ENCODE measurements around the gene IFIH1. TPM values are rescaled to one million over a fixed set of nuclear protein-coding genes. Genes with fewer than 3 reads are reported as not detected.

IFIH1 gene
- total and polyA plus RNA-seq, 2 of the 8 experiments (the other 6 are each of a cell fraction or from before 2014, with no cell fraction given) = 0.32 to 2.0 TPM

GRCh38 chr2:162258686-162259085, 59.8 kb downstream of the IFIH1 start:
- FAIRE-seq (no peak), DNase-seq (ENCODE audit: low read depth in 1 of 2, low spot score in 2 of 2) (no peak)
- Histone ChIP-seq H3K36me3 (ENCODE audit: control insufficient read depth in 2 of 4, insufficient read depth in 4 of 4, low read length in 3 of 4) (no peaks in the 10 kb centered on the region), H2BK12ac (ENCODE audit: low read depth, low read length) (no peak overlapping the region), H2AK5ac (ENCODE audit: low read depth, low read length) (no peak overlapping the region), H2BK20ac (ENCODE audit: low read length) (no peak overlapping the region), H2BK15ac (ENCODE audit: low read length) (no peak overlapping the region), H3K27me3 (replicated peaks in 1 of 4; ENCODE audit: control insufficient read depth in 3 of 4, extremely low read depth in 1 of 4, insufficient read depth in 3 of 4, low read length in 3 of 4) (no peaks in the 10 kb centered on the region), H3K56ac (replicated peaks; ENCODE audit: insufficient read length, low read depth, low read length) (no peak overlapping the region), H2AFZ (ENCODE audit: low read length) (no peak overlapping the region), H3K18ac (ENCODE audit: extremely low read depth, low read length) (no peak overlapping the region), H3K23me2 (ENCODE audit: low read depth, low read length) (no peaks in the 10 kb centered on the region), H2BK120ac (replicated peaks; ENCODE audit: low read depth, low read length) (no peak overlapping the region), H3K4ac (replicated peaks; ENCODE audit: insufficient read length, low read depth, low read length) (no peak overlapping the region), H4K8ac (ENCODE audit: extremely low read depth, insufficient read depth, low read length) (no peak overlapping the region), H3K79me1 (ENCODE audit: low read depth, low read length) (no peaks in the 10 kb centered on the region), H3K27ac (ENCODE audit: low read depth, low read length) (no peak overlapping the region), H3K9me3 (ENCODE audit: insufficient read depth in 2 of 2, low read depth in 1 of 2, low read length in 1 of 2) (no peaks in the 10 kb centered on the region), H3K4me1 (replicated peaks in 1 of 4; ENCODE audit: control insufficient read depth in 3 of 4, insufficient read depth in 4 of 4, low read length in 3 of 4) (peaks cover 0 to 4% (median 0%) of the 10 kb centered on the region in 4 experiments; a peak in 1 of 7 replicates), H3K4me3 (ENCODE audit: extremely low read depth in 1 of 4, insufficient read depth in 2 of 4, low read depth in 3 of 4, low read length in 4 of 4) (no peak overlapping the region), H3K4me2 (ENCODE audit: insufficient read depth in 1 of 2, low read depth in 2 of 2, low read length in 2 of 2) (no peak overlapping the region), H4K91ac (replicated peaks; ENCODE audit: insufficient read length, low read length) (no peak overlapping the region), H2BK5ac (ENCODE audit: low read depth, low read length) (no peak overlapping the region), H3K79me2 (ENCODE audit: control insufficient read depth in 1 of 2, insufficient read depth in 2 of 2, low read length in 2 of 2) (no peaks in the 10 kb centered on the region), H4K5ac (ENCODE audit: insufficient read length, low read depth, low read length) (no peak overlapping the region), H3K23ac (ENCODE audit: insufficient read length) (no peak overlapping the region), H3K9ac (replicated peaks in 1 of 4; ENCODE audit: extremely low read depth in 1 of 4, low read depth in 3 of 4, low read length in 3 of 4) (no peak overlapping the region), H3K14ac (ENCODE audit: insufficient read length) (no peak overlapping the region), H4K20me1 (replicated peaks in 1 of 2; ENCODE audit: control insufficient read depth in 1 of 2, insufficient read depth in 2 of 2, low read length in 2 of 2) (no peaks in the 10 kb centered on the region)
- ChIA-PET POLR2A (ENCODE audit: partially characterized antibody) (no interaction called here), CTCF (ENCODE audit: partially characterized antibody) (interaction anchor here (0.6 to 1.5 kb wide), 3 partner anchors 43 to 689 kb away, joined by 3 read pairs; no protein-coding TSS in a partner anchor)
- 97% methylated on average over 2 of the region's 2 CpGs; no CpG with 5 or more reads in 1 of the 2 experiments for WGBS, 2 experiments (ENCODE audit: extremely low coverage in 1 of 2, insufficient coverage in 1 of 2, insufficient read length in 1 of 2, insufficient replicate concordance in 2 of 2, low coverage in 1 of 2, low lambda C conversion rate in 2 of 2, missing lambda C conversion rate in 1 of 2)
- TF ChIP-seq RFX5 (IDR thresholded peaks at IDR 0.05; ENCODE audit: borderline replicate concordance, low read depth, low read length) (no peak), SUZ12 (IDR thresholded peaks at IDR 0.05; ENCODE audit: low read length) (no peak), HDAC2 (IDR thresholded peaks at IDR 0.05; ENCODE audit: borderline replicate concordance in 1 of 2, low read depth in 2 of 2, low read length in 2 of 2) (no peak), CREB1 (IDR thresholded peaks at IDR 0.05) (no peak), MAX (IDR thresholded peaks at IDR 0.05) (no peak), E2F6 (IDR thresholded peaks at IDR 0.05) (no peak), ATF3 (IDR thresholded peaks at IDR 0.05; ENCODE audit: insufficient read depth, low read depth, low read length) (no peak), SP2 (IDR thresholded peaks at IDR 0.05; ENCODE audit: low read length) (no peak)

Measured in H1 (cell line).